Mucosa of stomach (tissue), 1 donor: Measurements from ENCODE around the gene ERN1.

Experiments used
- H3K27me3 ChIP-seq: one replicate; pipeline ENCODE4 v1.7.0; 2013; ENCODE audit warnings: mild to moderate bottlenecking, low read length; ENCODE audit not compliant: control insufficient read depth, insufficient read depth
- H3K36me3 ChIP-seq: one replicate; pipeline ENCODE4 v1.7.0; 2013; ENCODE audit warnings: low read length; ENCODE audit not compliant: control insufficient read depth, insufficient read depth
- H3K4me1 ChIP-seq: one replicate; pipeline ENCODE4 v1.7.0; 2013; ENCODE audit warnings: mild to moderate bottlenecking, low read length; ENCODE audit not compliant: control insufficient read depth, insufficient read depth
- H3K4me3 ChIP-seq: one replicate; pipeline ENCODE4 v1.7.0; 2013; ENCODE audit warnings: low read length
- H3K9ac ChIP-seq: one replicate; pipeline ENCODE4 v1.7.0; 2013; ENCODE audit warnings: mild to moderate bottlenecking, low read length, moderate library complexity
- H3K9me3 ChIP-seq: one replicate; pipeline ENCODE4 v1.7.0; 2013; ENCODE audit warnings: mild to moderate bottlenecking, low read length, moderate library complexity; ENCODE audit not compliant: control insufficient read depth
- donor health status: Pancreatic carcinoma.

Gene ERN1

GRCh38 chr17:64067657-64068056 lies 62.3 kb downstream of the ERN1 start:
- no peak overlapping the region for H3K4me3 ChIP-seq
- H3K9me3 ChIP-seq, result peaks cover 7% of the 10 kb centered on the region
- peaks cover 22% of the 10 kb centered on the region for H3K4me1 ChIP-seq
- peaks cover 5% of the 10 kb centered on the region for H3K36me3 ChIP-seq
- no peak overlapping the region for H3K9ac ChIP-seq
- H3K27me3 ChIP-seq, result no peaks in the 10 kb centered on the region

- no peaks in the 10 kb centered on the region for H3K27me3 ChIP-seq
- peaks cover 5% of the 10 kb centered on the region for H3K36me3 ChIP-seq
Observed at GRCh38 chr17:64066716-64067115, 63.2 kb downstream of the ERN1 start.

GRCh38 chr17:64065161-64065560 lies 64.8 kb downstream of the ERN1 start:
- H3K4me1 ChIP-seq, result peaks cover 22% of the 10 kb centered on the region
- H3K27me3 ChIP-seq, result no peaks in the 10 kb centered on the region
- H3K9ac ChIP-seq, result no peak overlapping the region
- peaks cover 7% of the 10 kb centered on the region for H3K9me3 ChIP-seq
- no peak overlapping the region for H3K4me3 ChIP-seq
- H3K36me3 ChIP-seq, result peaks cover 5% of the 10 kb centered on the region

More at GRCh38 chr17:64066716-64067115, 63.2 kb downstream of the ERN1 start:
- peaks cover 22% of the 10 kb centered on the region for H3K4me1 ChIP-seq
- H3K4me3 ChIP-seq, result no peak overlapping the region
- peaks cover 7% of the 10 kb centered on the region for H3K9me3 ChIP-seq
- no peak overlapping the region for H3K9ac ChIP-seq

GRCh38 chr17:64064331-64064730 lies 65.6 kb downstream of the ERN1 start:
- Histone ChIP-seq H3K4me1 (peaks cover 22% of the 10 kb centered on the region), H3K9ac (peak overlapping the region; percentile 38), H3K27me3 (no peaks in the 10 kb centered on the region), H3K36me3 (no peaks in the 10 kb centered on the region), H3K9me3 (peaks cover 3% of the 10 kb centered on the region), H3K4me3 (no peak overlapping the region)

GRCh38 chr17:64063766-64064224 lies 66.1 kb downstream of the ERN1 start:
- Histone ChIP-seq H3K9ac (peak overlapping the region; percentile 38), H3K4me3 (no peak overlapping the region), H3K27me3 (no peaks in the 10 kb centered on the region), H3K36me3 (no peaks in the 10 kb centered on the region), H3K9me3 (no peaks in the 10 kb centered on the region), H3K4me1 (peaks cover 22% of the 10 kb centered on the region)

- H3K9ac ChIP-seq, result peak overlapping the region; percentile 25
- H3K4me3 ChIP-seq, result no peak overlapping the region
- H3K36me3 ChIP-seq, result no peaks in the 10 kb centered on the region
- H3K27me3 ChIP-seq, result no peaks in the 10 kb centered on the region
- H3K4me1 ChIP-seq, result peaks cover 22% of the 10 kb centered on the region
- no peaks in the 10 kb centered on the region for H3K9me3 ChIP-seq
Observed at GRCh38 chr17:64063088-64063487, 66.9 kb downstream of the ERN1 start.

- H3K4me1 ChIP-seq, result peaks cover 22% of the 10 kb centered on the region
- no peaks in the 10 kb centered on the region for H3K27me3 ChIP-seq
- H3K4me3 ChIP-seq, result no peak overlapping the region
- H3K9me3 ChIP-seq, result no peaks in the 10 kb centered on the region
- H3K9ac ChIP-seq, result no peak overlapping the region
- H3K36me3 ChIP-seq, result no peaks in the 10 kb centered on the region
Observed at GRCh38 chr17:64061178-64061898, 68.6 kb downstream of the ERN1 start.

- H3K4me1 ChIP-seq, result peaks cover 22% of the 10 kb centered on the region
- H3K9me3 ChIP-seq, result no peaks in the 10 kb centered on the region
- H3K27me3 ChIP-seq, result no peaks in the 10 kb centered on the region
- no peaks in the 10 kb centered on the region for H3K36me3 ChIP-seq
- no peak overlapping the region for H3K9ac ChIP-seq
- no peak overlapping the region for H3K4me3 ChIP-seq
Observed at GRCh38 chr17:64060331-64060730, 69.6 kb downstream of the ERN1 start.

GRCh38 chr17:64059756-64060155 lies 70.2 kb downstream of the ERN1 start:
- Histone ChIP-seq H3K27me3 (no peaks in the 10 kb centered on the region), H3K36me3 (peaks cover 1% of the 10 kb centered on the region), H3K9me3 (no peaks in the 10 kb centered on the region), H3K4me1 (peaks cover 20% of the 10 kb centered on the region), H3K4me3 (no peak overlapping the region), H3K9ac (no peak overlapping the region)

- Histone ChIP-seq H3K4me1 (peaks cover 9% of the 10 kb centered on the region), H3K4me3 (no peak overlapping the region), H3K27me3 (no peaks in the 10 kb centered on the region), H3K9me3 (no peaks in the 10 kb centered on the region), H3K36me3 (peaks cover 4% of the 10 kb centered on the region), H3K9ac (no peak overlapping the region)
Observed at GRCh38 chr17:64058621-64059020, 71.3 kb downstream of the ERN1 start.

- H3K36me3 ChIP-seq, result peaks cover 4% of the 10 kb centered on the region
Observed at GRCh38 chr17:64057701-64058263, 72.2 kb downstream of the ERN1 start.

GRCh38 chr17:64056269-64057005 lies 73.5 kb downstream of the ERN1 start:
- H3K36me3 ChIP-seq, result peaks cover 4% of the 10 kb centered on the region

More at GRCh38 chr17:64057701-64058263, 72.2 kb downstream of the ERN1 start:
- Histone ChIP-seq H3K4me1 (peaks cover under 1% of the 10 kb centered on the region), H3K9me3 (no peaks in the 10 kb centered on the region), H3K27me3 (no peaks in the 10 kb centered on the region), H3K4me3 (no peak overlapping the region), H3K9ac (no peak overlapping the region)

More at GRCh38 chr17:64056269-64057005, 73.5 kb downstream of the ERN1 start:
- Histone ChIP-seq H3K4me3 (no peak overlapping the region), H3K9ac (no peak overlapping the region), H3K27me3 (no peaks in the 10 kb centered on the region), H3K9me3 (no peaks in the 10 kb centered on the region), H3K4me1 (no peaks in the 10 kb centered on the region)
